Right atrium auricular region (tissue), 2 donors: Measurements from ENCODE around the gene TCF20. TPM values are rescaled to one million over a fixed set of nuclear protein-coding genes. Genes with fewer than 3 reads are reported as not detected.

Experiments
- DNase-seq: peaks from one replicate; pipeline ENCODE4 v3.0.0-alpha.2; 2019; ENCODE audit warnings: low spot score
- H3K27ac ChIP-seq, 2 donors: fragments of 200-600 bp; sonication (generic); 1 replicate in 1 of 2; 2 replicates in 1 of 2; pipeline ENCODE4 v1.5.1; 2016 to 2019
- H3K27me3 ChIP-seq, 2 donors: fragments of 200-600 bp; sonication (generic); one replicate each; pipeline versions ENCODE4 v1.5.1 to v1.6.0; 2017 to 2019
- H3K36me3 ChIP-seq: fragments of 200-600 bp; sonication (generic); one replicate; pipeline ENCODE4 v1.5.1; 2016
- H3K4me1 ChIP-seq, 2 donors: fragments of 200-600 bp; sonication (generic); one replicate each; pipeline versions ENCODE4 v1.5.1 to v1.6.0; 2017 to 2019
- H3K4me3 ChIP-seq, 2 donors: fragments of 200-600 bp; sonication (generic); 1 replicate in 1 of 2; 2 replicates in 1 of 2; pipeline ENCODE4 v1.5.1; 2017 to 2019; ENCODE audit warnings: mild to moderate bottlenecking in 1 of 2, moderate library complexity in 1 of 2
- H3K9me3 ChIP-seq, 2 donors: fragments of 200-600 bp; sonication (generic); one replicate each; pipeline ENCODE4 v1.5.1; 2019
- CTCF ChIP-seq, 2 donors: fragments of 200-600 bp; sonication (generic); IDR thresholded peaks; one replicate each; pipeline ENCODE4 v1.5.1; 2019; ENCODE audit warnings: antibody characterized with exemption in 2 of 2
- total RNA-seq, 2 donors: library from RNA; depleted of rRNA; stranded (reverse); fragments of >200 nt; gene quantifications; one replicate each; pipeline ENCODE4 v1.1.0, GENCODE V29; 2016

Gene TCF20
- total RNA-seq, 2 donors from 2014 or later, result 13.6 to 15.5 TPM

DNA sequence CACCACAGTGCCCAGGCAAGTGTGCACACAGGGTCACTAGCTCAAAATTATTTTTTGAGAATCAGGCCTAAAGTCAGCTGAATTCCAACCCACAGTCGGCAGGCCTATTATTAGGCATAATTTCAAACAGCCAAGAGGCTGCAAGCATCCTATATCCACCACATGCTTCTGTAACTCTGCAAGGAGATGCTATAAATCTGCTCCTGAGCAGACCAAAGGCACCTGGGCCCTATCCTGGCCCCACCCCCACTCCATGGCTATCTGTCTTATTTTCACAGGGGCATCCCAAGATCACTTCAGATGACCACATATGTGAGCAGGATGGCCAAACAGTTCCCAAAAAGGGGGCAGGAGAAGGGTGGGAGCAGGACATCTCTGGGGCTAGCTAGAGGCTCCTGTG, 44.6 kb downstream of the TCF20 start:
- Histone ChIP-seq H3K27ac (no peak overlapping the region), H3K9me3 (no peaks in the 10 kb centered on the region), H3K36me3 (no peaks in the 10 kb centered on the region), H3K4me3 (no peak overlapping the region), H3K4me1 (peaks cover 0 to 31% of the 10 kb centered on the region in 2 donors), H3K27me3 (no peaks in the 10 kb centered on the region)
- no peak for DNase-seq
- no peak for TF ChIP-seq CTCF (IDR thresholded peaks at IDR 0.05)

DNA sequence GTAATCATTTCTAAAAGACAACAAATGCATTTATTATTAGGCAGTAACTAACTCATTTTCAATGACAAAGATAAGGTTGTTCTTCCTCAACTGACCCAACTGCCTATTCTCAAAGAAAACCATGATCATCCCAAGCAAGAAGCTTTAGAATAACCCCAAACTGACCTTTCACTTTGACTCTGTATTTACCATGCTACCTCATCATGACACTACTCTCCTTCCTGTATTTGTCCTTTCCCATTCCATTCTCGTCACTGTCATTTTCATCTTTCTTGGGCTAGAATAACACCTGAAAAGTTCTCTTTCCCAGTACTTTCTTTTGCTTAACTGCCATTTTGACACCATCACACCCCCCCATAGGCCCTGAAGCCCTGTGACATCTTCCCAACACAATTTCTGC, 48.3 kb downstream of the TCF20 start:
- no peak overlapping the region for H3K27ac ChIP-seq
- TF ChIP-seq CTCF (IDR thresholded peaks at IDR 0.05), result no peak
- no peak overlapping the region for H3K4me3 ChIP-seq
- peaks cover 0 to 7% of the 10 kb centered on the region in 2 donors for H3K4me1 ChIP-seq
- no peaks in the 10 kb centered on the region for H3K36me3 ChIP-seq
- no peak for DNase-seq
- no peaks in the 10 kb centered on the region for H3K27me3 ChIP-seq
- H3K9me3 ChIP-seq, result no peaks in the 10 kb centered on the region

Other genes starting within 250 kb of the TCF20 start
- 10 to 100 TPM; 19.1 to 21.7 TPM for gene NAGA, start 199.8 kb downstream of the TCF20 start, total RNA-seq
- gene PHETA2, start 196.4 kb downstream of the TCF20 start, total RNA-seq, result 10 to 100 TPM in 1 of 2 donors, 1 to 10 TPM in 1; 6.5 to 12.7 TPM
- gene SMDT1, start 191.0 kb downstream of the TCF20 start, total RNA-seq, result 10 to 100 TPM in 1 of 2 donors, 1 to 10 TPM in 1; 9.6 to 11.9 TPM
- gene NDUFA6, start 179.9 kb downstream of the TCF20 start, total RNA-seq, result 100 to 1,000 TPM; 143 to 185 TPM
- not detected for gene CYP2D6, start 139.8 kb downstream of the TCF20 start, total RNA-seq
- gene NFAM1, start 161.8 kb upstream of the TCF20 start, total RNA-seq, result 1 to 10 TPM in 1 of 2 donors, under 1 TPM in 1; 0.74 to 3.5 TPM
- 10 to 100 TPM; 12.9 to 19.4 TPM for gene RRP7A, start 249.1 kb upstream of the TCF20 start, total RNA-seq